Ascending aorta (tissue), 2 donors: ENCODE data around the gene AGAP2. TPM values are rescaled to one million over a fixed set of nuclear protein-coding genes. Genes with fewer than 3 reads are reported as not detected.

ENCODE experiments used
- DNase-seq, 2 donors: peaks; one replicate each; pipeline ENCODE4 v3.0.0-alpha.2; 2019; ENCODE audit warnings: low spot score in 2 of 2
- H3K27ac ChIP-seq, 2 donors: fragments of 200-600 bp; sonication (generic); one replicate each; pipeline ENCODE4 v1.5.1; 2016 to 2017; ENCODE audit warnings: mild to moderate bottlenecking in 1 of 2
- H3K27me3 ChIP-seq: fragments of 200-600 bp; sonication (generic); one replicate; pipeline ENCODE4 v1.5.1; 2017
- H3K36me3 ChIP-seq, 2 donors: fragments of 200-600 bp; sonication (generic); one replicate each; pipeline ENCODE4 v1.5.1; 2016
- H3K4me1 ChIP-seq, 2 donors: fragments of 200-600 bp; sonication (generic); one replicate each; pipeline ENCODE4 v1.5.1; 2016 to 2017; ENCODE audit warnings: mild to moderate bottlenecking in 1 of 2
- H3K4me3 ChIP-seq, 2 donors: fragments of 200-600 bp; sonication (generic); one replicate each; pipeline ENCODE4 v1.5.1; 2016 to 2017; ENCODE audit warnings: mild to moderate bottlenecking in 1 of 2
- H3K9me3 ChIP-seq, 2 donors: fragments of 200-600 bp; sonication (generic); one replicate each; pipeline ENCODE4 v1.5.1; 2016
- intact Hi-C: fragments of 100-400 bp; cut with DNase I; formaldehyde crosslinking; loops from one replicate; pipeline ENCODE4 v1.15.1; 2023
- total RNA-seq: library from RNA; depleted of rRNA; stranded (reverse); fragments of >200 nt; gene quantifications from one replicate; pipeline ENCODE4 v1.1.0, GENCODE V29; 2016
- TF ChIP-seq, protein P1 (sequence below), 3 experiments: fragments of 200-600 bp in 2 of 3; fragments of 450-650 bp in 1 of 3; sonication (generic) in 2 of 3; IDR thresholded peaks; one replicate each; pipeline ENCODE4 v1.5.1; 2016 to 2019; ENCODE audit warnings: antibody characterized with exemption in 3 of 3, mild to moderate bottlenecking in 1 of 3, moderate library complexity in 1 of 3

The AGAP2 gene
- total RNA-seq, 1 donor from 2014 or later = 11.5 TPM

DNA sequence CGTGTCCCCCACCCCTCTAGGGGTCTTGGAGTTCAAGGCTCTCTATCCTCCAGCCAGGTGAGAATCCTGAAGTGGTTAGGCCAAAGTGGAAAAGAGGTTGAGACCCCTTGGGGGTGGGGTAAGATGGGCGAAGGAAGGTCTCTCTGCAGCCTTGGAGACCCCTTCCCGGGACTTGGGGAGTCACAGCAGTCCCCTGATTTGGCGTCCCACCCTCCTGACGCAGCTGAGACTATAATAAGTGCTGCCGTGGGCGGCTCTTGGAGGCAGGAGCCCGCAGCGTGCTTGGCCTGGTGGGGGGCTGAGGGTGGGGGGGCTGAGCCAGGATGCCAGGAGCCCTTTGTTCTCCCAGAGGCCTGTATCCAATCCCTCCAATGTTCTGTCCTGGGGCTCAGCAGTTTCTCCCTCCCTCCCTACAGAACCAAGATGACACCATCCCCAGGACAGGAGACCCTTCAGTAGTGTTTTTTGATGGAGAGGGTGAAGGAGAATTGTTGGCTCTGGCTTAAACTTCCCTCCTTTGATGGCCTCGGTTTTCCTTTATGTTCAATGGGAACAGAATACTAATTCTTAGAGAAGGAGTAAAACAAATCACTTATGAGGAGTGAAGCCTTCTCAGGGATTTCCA lies 1.5 kb upstream of the AGAP2 start:
- Histone ChIP-seq H3K27ac (no peak overlapping the region), H3K4me1 (peaks cover 24 to 26% of the 10 kb centered on the region in 2 donors), H3K36me3 (no peaks in the 10 kb centered on the region), H3K27me3 (peaks cover 33% of the 10 kb centered on the region), H3K4me3 (no peak overlapping the region), H3K9me3 (no peaks in the 10 kb centered on the region)
- intact Hi-C loops = no loop called here
- no peak for DNase-seq
- TF ChIP-seq, protein P1, sequence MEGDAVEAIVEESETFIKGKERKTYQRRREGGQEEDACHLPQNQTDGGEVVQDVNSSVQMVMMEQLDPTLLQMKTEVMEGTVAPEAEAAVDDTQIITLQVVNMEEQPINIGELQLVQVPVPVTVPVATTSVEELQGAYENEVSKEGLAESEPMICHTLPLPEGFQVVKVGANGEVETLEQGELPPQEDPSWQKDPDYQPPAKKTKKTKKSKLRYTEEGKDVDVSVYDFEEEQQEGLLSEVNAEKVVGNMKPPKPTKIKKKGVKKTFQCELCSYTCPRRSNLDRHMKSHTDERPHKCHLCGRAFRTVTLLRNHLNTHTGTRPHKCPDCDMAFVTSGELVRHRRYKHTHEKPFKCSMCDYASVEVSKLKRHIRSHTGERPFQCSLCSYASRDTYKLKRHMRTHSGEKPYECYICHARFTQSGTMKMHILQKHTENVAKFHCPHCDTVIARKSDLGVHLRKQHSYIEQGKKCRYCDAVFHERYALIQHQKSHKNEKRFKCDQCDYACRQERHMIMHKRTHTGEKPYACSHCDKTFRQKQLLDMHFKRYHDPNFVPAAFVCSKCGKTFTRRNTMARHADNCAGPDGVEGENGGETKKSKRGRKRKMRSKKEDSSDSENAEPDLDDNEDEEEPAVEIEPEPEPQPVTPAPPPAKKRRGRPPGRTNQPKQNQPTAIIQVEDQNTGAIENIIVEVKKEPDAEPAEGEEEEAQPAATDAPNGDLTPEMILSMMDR (IDR thresholded peaks at IDR 0.05) = no peak

DNA sequence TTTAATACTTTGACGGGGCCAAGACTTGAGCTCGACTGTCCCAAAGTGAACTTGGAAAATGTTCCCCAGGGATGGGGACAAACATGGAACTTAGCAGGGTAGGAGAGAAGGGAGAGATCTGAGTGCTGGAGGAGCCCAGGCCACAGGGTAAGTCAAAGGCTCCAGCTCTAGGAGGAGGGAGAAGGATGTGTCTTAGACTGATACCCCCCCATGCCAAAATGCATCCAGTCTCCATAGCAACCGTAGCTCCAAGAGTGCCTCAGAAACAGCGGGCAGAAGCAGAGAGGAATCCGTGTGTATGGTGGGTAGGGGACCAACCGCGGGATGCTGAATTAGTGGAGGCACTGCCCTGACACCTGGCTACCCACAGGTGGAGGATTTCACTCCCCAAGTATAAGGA lies 845 bp upstream of the AGAP2 start:
- intact Hi-C loops = no loop called here
- TF ChIP-seq, protein P1 (IDR thresholded peaks at IDR 0.05) = no peak
- H3K9me3 ChIP-seq = no peaks in the 10 kb centered on the region
- peaks cover 33% of the 10 kb centered on the region for H3K27me3 ChIP-seq
- no peaks in the 10 kb centered on the region for H3K36me3 ChIP-seq
- no peak overlapping the region for H3K4me3 ChIP-seq
- H3K4me1 ChIP-seq = peaks cover 24 to 26% of the 10 kb centered on the region in 2 donors
- DNase-seq = no peak
- no peak overlapping the region for H3K27ac ChIP-seq

DNA sequence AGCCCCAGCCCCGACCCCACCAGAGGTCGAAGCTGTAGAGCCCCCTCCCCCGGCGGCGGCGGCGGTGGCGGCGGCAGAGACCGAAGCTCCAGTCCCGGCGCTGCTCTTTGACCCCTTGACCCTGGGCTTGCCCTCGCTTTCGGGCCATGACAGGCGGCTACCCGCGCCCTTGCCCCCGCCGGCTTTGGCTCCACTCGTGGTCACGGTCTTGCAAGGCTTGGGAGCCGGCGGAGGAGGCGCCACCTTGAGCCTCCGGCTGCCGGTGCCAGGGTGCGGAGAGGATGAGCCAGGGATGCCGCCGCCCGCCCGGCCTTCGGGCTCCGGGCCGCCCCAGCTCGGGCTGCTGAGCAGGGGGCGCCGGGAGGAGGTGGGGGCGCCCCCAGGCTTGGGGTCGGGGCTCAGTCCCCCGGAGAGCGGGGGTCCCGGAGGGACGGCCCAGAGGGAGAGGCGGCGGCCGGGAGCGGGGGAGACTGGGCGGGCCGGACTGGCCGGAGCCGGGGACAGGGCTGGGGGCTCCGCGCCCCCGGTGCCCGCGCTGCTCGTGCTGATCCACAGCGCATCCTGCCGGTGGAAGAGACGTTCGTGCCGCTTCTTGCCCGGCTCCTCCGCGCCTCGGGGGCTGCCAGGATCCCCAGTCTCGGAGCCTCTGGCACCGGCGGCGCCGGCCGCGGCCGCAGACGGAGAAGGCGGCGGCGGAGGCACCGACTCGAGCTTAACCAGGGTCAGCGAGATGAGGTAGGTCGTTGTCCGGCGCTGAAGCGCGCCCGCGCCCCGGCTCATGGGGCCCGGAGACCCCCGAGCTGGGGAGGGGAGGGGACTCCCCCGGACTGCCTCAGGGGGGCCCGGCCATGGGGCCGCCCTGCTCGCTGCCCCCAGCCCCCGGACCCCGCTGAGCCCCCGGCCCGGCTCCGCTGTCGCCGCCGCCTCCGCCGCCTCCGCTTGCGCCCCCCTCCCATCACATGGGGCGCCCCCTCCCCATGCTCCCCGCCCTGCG lies 778 bp downstream of the AGAP2 start:
- intact Hi-C loops = no loop called here
- Histone ChIP-seq H3K4me1 (peaks cover 24% of the 10 kb centered on the region in 2 donors), H3K36me3 (no peaks in the 10 kb centered on the region), H3K4me3 (peak overlapping the region; percentile 34 to 60), H3K9me3 (no peaks in the 10 kb centered on the region), H3K27me3 (peaks cover 33% of the 10 kb centered on the region), H3K27ac (no peak overlapping the region)
- no peak for DNase-seq
- TF ChIP-seq, protein P1 (IDR thresholded peaks at IDR 0.05) = peak; percentile 14 to 35 (median 17)

DNA sequence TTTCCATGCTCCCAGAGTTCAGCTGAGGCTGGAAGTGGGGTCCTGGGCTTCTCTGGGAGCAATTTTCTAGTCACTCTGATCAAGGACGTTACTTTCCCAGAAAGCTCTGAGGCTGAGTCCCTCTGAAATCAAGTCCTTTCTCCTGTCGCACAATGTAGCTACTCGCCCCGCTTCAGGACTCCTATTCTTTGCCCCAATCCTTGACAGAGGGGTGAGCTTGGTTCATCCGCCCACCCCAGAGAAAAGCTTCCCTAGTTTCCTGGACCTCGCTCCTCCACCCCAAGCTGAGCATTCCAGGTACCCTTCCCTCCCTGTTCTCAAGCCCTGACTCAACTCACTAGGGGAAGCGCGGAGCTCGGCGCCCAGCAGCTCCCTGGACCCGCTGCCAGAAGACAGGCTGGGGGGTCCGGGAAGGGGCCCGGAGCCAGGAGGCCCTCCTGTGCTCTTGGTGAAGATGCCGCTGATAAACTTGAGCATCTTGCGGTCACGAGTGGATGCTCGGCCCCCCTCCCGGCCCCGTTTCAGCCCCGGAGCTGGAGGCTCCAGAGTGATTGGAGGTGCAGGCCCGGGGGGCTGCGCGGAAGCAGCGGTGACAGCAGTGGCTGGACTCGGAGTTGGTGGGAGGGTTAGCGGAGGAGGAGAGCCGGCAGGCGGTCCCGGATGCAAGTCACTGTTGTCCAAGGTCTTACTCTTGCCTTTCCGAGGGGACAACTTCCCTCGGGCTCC lies 1.6 kb downstream of the AGAP2 start:
- intact Hi-C loops = no loop called here
- TF ChIP-seq, protein P1 (IDR thresholded peaks at IDR 0.05) = no peak
- H3K9me3 ChIP-seq = no peaks in the 10 kb centered on the region
- H3K4me3 ChIP-seq = peak overlapping the region; percentile 9 to 60
- H3K27ac ChIP-seq = no peak overlapping the region
- H3K36me3 ChIP-seq = no peaks in the 10 kb centered on the region
- DNase-seq = no peak
- peaks cover 33% of the 10 kb centered on the region for H3K27me3 ChIP-seq
- H3K4me1 ChIP-seq = peaks cover 24% of the 10 kb centered on the region in 2 donors

DNA sequence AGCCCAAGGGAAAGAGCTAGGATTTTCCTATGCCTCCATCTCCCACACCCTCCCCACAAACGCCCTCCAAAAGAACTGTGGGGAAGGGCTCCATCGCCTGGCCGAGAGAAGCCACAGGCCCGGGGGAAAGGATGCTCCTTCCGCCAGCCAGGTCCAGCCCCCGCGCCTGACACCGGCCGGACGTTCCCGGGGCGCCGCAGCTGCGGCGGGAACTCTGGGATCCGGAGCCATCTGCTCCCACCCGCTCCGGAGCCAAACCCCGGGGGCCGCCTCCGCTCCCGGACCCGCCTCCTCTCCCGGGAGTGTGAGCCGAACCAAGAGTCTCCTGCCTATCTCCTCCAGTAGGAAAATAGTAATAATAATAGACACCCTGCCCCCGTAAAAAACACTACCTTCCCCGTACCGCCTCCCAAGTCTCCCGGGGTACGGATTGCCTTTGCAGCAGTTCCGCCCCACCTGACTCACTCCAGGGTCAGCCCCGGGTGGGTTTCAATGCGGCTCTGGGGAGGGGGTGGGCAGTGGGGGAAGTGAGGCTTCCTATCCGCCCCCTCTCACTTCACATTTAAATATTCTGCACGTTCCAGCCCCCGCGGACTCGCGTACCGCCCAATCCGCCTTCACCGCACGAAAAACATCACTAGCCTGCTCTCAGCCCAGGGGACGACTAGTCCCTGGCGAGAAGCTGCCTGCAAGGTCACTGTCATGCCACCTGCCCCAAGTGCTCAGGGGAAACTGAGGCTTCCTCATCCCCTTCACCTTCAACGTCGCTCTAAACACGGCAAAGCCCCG lies 2.4 kb downstream of the AGAP2 start:
- no peak for DNase-seq
- Histone ChIP-seq H3K9me3 (no peaks in the 10 kb centered on the region), H3K4me3 (peak overlapping the region; percentile 9 to 41), H3K27me3 (peaks cover 33% of the 10 kb centered on the region), H3K36me3 (no peaks in the 10 kb centered on the region), H3K4me1 (peaks cover 24% of the 10 kb centered on the region in 2 donors), H3K27ac (no peak overlapping the region)
- TF ChIP-seq, protein P1 (IDR thresholded peaks at IDR 0.05) = peak in 1 of 3 experiments; percentile 12
- intact Hi-C loops = no loop called here
